Breast epithelium (tissue), 3 donors: ENCODE results near the gene ZNF492.

ENCODE experiments used
- CTCF ChIP-seq, 3 donors: fragments of 450-650 bp; IDR thresholded peaks; one replicate each; pipeline ENCODE4 v1.5.1; 2016 to 2017; ENCODE audit warnings: antibody characterized with exemption in 3 of 3, mild to moderate bottlenecking in 3 of 3, moderate library complexity in 3 of 3
- POLR2AphosphoS5 ChIP-seq, 3 donors: sonication (generic); formaldehyde crosslinking; IDR thresholded peaks; one replicate each; pipeline ENCODE4 v1.6.1; 2017; ENCODE audit warnings: antibody characterized with exemption in 3 of 3

GRCh38 chr19:22603518-22604440 lies 30.3 kb upstream of the ZNF492 start:
- TF ChIP-seq CTCF (IDR thresholded peaks at IDR 0.05), result no peak
- TF ChIP-seq POLR2AphosphoS5 (IDR thresholded peaks at IDR 0.05), result no peak
